Osteoblast (primary cell): ENCODE data around the gene PLTP. TPM values are rescaled to one million over a fixed set of nuclear protein-coding genes. Genes with fewer than 3 reads are reported as not detected.

Experiments used
- DNase-seq: peaks from one replicate; pipeline ENCODE4 v3.0.0; 2011; ENCODE audit warnings: low spot score, mixed read lengths; ENCODE audit not compliant: insufficient read length; ENCODE audit errors: missing footprints
- H2AFZ ChIP-seq: 2 replicates; pipeline ENCODE4 v1.6.0; 2011; ENCODE audit warnings: mild to moderate bottlenecking, low read length
- H3K27ac ChIP-seq: 2 replicates; pipeline ENCODE4 v1.5.1; 2011; ENCODE audit warnings: mild to moderate bottlenecking, low read depth, low read length, moderate library complexity
- H3K27me3 ChIP-seq: 2 replicates; pipeline ENCODE4 v1.6.0; 2012; ENCODE audit warnings: mild to moderate bottlenecking, control low read depth, inconsistent platforms, low read length, moderate library complexity; ENCODE audit not compliant: insufficient read depth
- H3K36me3 ChIP-seq: 2 replicates; pipeline ENCODE4 v1.5.1; 2011; ENCODE audit warnings: mild to moderate bottlenecking, low read length, control low read depth, moderate library complexity; ENCODE audit not compliant: insufficient read depth
- H3K4me1 ChIP-seq: 2 replicates; pipeline ENCODE4 v1.5.1; 2011; ENCODE audit warnings: mild to moderate bottlenecking, low read length, control low read depth, moderate library complexity; ENCODE audit not compliant: insufficient read depth
- H3K4me2 ChIP-seq: 2 replicates; pipeline ENCODE4 v1.6.0; 2011; ENCODE audit warnings: mild to moderate bottlenecking, low read length; ENCODE audit not compliant: insufficient read depth
- H3K4me3 ChIP-seq: fragments of 200-600 bp; sonication (generic); 3 replicates; pipeline ENCODE4 v1.5.1; 2012; ENCODE audit warnings: mild to moderate bottlenecking, low read length, inconsistent platforms; ENCODE audit not compliant: insufficient read depth
- H3K79me2 ChIP-seq: 2 replicates; pipeline ENCODE4 v1.6.0; 2012; ENCODE audit warnings: mild to moderate bottlenecking, low read length, control low read depth, inconsistent platforms; ENCODE audit not compliant: insufficient read depth
- H3K9me3 ChIP-seq: 2 replicates; pipeline ENCODE4 v1.5.1; 2011; ENCODE audit warnings: low read depth, low read length, control low read depth
- H4K20me1 ChIP-seq: 2 replicates; pipeline ENCODE4 v1.6.0; 2012; ENCODE audit warnings: mild to moderate bottlenecking, low read length, control low read depth; ENCODE audit not compliant: insufficient read depth
- CTCF ChIP-seq: IDR thresholded peaks from 2 replicates; pipeline ENCODE4 v1.5.1; 2011; ENCODE audit warnings: mild to moderate bottlenecking, low read depth, low read length, moderate library complexity; ENCODE audit errors: extremely low read depth
- total RNA-seq: library from RNA; depleted of rRNA; stranded (reverse); fragments of >200 nt; gene quantifications from 2 replicates; pipeline ENCODE4 v1.2.3, GENCODE V29; 2012

PLTP gene
- total RNA-seq, 1 donor: 21.7 TPM

GRCh38 chr20:45948742-45949541 is 37.0 kb upstream of the PLTP start:
- Histone ChIP-seq H3K4me3 (no peak overlapping the region), H3K9me3 (no peaks in the 10 kb centered on the region), H4K20me1 (no peaks in the 10 kb centered on the region), H3K4me2 (no peak overlapping the region), H3K79me2 (no peaks in the 10 kb centered on the region), H3K27ac (no peak overlapping the region), H3K4me1 (peaks cover 13% of the 10 kb centered on the region), H3K36me3 (peaks cover 92% of the 10 kb centered on the region), H2AFZ (no peak overlapping the region), H3K27me3 (no peaks in the 10 kb centered on the region)
- no peak for TF ChIP-seq CTCF
- peak; percentile 81 for DNase-seq

GRCh38 chr20:45948261-45948733 is 36.3 kb upstream of the PLTP start:
- peaks cover 92% of the 10 kb centered on the region for H3K36me3 ChIP-seq
- H3K4me1 ChIP-seq: peaks cover 13% of the 10 kb centered on the region
- H3K27ac ChIP-seq: no peak overlapping the region
- no peak for TF ChIP-seq CTCF
- no peaks in the 10 kb centered on the region for H3K27me3 ChIP-seq
- no peaks in the 10 kb centered on the region for H4K20me1 ChIP-seq
- H3K79me2 ChIP-seq: no peaks in the 10 kb centered on the region
- no peak overlapping the region for H3K4me2 ChIP-seq
- no peak overlapping the region for H3K4me3 ChIP-seq
- no peak overlapping the region for H2AFZ ChIP-seq
- peak; percentile 81 for DNase-seq
- H3K9me3 ChIP-seq: no peaks in the 10 kb centered on the region

GRCh38 chr20:45947110-45947866 is 35.3 kb upstream of the PLTP start:
- no peaks in the 10 kb centered on the region for H3K9me3 ChIP-seq
- peak overlapping the region; percentile 60 for H3K27ac ChIP-seq
- no peaks in the 10 kb centered on the region for H3K27me3 ChIP-seq
- peaks cover 91% of the 10 kb centered on the region for H3K36me3 ChIP-seq
- H4K20me1 ChIP-seq: no peaks in the 10 kb centered on the region
- H3K79me2 ChIP-seq: no peaks in the 10 kb centered on the region
- no peak overlapping the region for H2AFZ ChIP-seq
- no peak overlapping the region for H3K4me2 ChIP-seq
- DNase-seq: peak; percentile 73
- peaks cover 13% of the 10 kb centered on the region for H3K4me1 ChIP-seq
- TF ChIP-seq CTCF: no peak
- no peak overlapping the region for H3K4me3 ChIP-seq
